Measurements from ENCODE around the gene CERS1. TPM values are rescaled to one million over a fixed set of nuclear protein-coding genes. Genes with fewer than 3 reads are reported as not detected.

Gene CERS1
- total and polyA plus RNA-seq, 2 donors (not counting 3 experiments of a cell fraction or from before 2014, with no cell fraction given) = 4.0 to 8.5 TPM

- dilution Hi-C loops (cut with MboI; ENCODE audit: extremely low pct_ligation_motif_present, low sequenced_read_pairs) (no loop called here), intact Hi-C loops (cut with micrococcal nuclease) (no loop called here)
- BruUV-seq (replicated peaks) = no TSS peak
- Histone ChIP-seq H3K4me2 (ENCODE audit: insufficient read depth, low read length) (no peak overlapping the region), H3K36me3 (ENCODE audit: control insufficient read depth in 2 of 2, extremely low read depth in 1 of 2, insufficient read depth in 2 of 2, low read length in 2 of 2) (peaks cover 0 to 1% of the 10 kb centered on the region in 2 experiments), H3K79me2 (ENCODE audit: control insufficient read depth, insufficient read depth, low read length) (peaks cover 5% of the 10 kb centered on the region), H2AFZ (ENCODE audit: low read depth, low read length) (no peak overlapping the region), H3K4me3 (replicated peaks in 1 of 3; ENCODE audit: insufficient read depth in 1 of 3, low read depth in 1 of 3, low read length in 3 of 3) (no peak overlapping the region), H3K9me1 (replicated peaks; ENCODE audit: control insufficient read depth, extremely low read depth, insufficient read depth, low read length) (no peaks in the 10 kb centered on the region), H3K27ac (ENCODE audit: insufficient read depth, low read depth, low read length) (no peak overlapping the region), H3K27me3 (ENCODE audit: control insufficient read depth in 2 of 2, insufficient read depth in 2 of 2, low read length in 2 of 2) (no peaks in the 10 kb centered on the region), H4K20me1 (replicated peaks; ENCODE audit: control insufficient read depth, extremely low read depth, insufficient read depth, low read length) (no peaks in the 10 kb centered on the region), H3K4me1 (ENCODE audit: control insufficient read depth, extremely low read depth, insufficient read depth, low read length) (peaks cover 4% of the 10 kb centered on the region), H3K9me3 (replicated peaks; ENCODE audit: control insufficient read depth, insufficient read depth, low read length) (no peaks in the 10 kb centered on the region), H3K9ac (replicated peaks; ENCODE audit: extremely low read depth, insufficient read depth, low read length) (no peak overlapping the region)
- FAIRE-seq = no peak
- TF ChIP-seq JUN (IDR thresholded peaks at IDR 0.05; ENCODE audit: borderline replicate concordance, insufficient read depth, insufficient read length, low read depth) = no peak
- ChIA-PET POLR2A (no interaction called here), CTCF (interaction anchor here (1.0 to 1.6 kb wide), 2 partner anchors 27 to 42 kb away, joined by 3 to 8 read pairs; no protein-coding TSS in a partner anchor)
- DNase-seq (ENCODE audit: low read depth, low spot score) = no peak
Observed at GRCh38 chr19:18945297-18945696, 49.3 kb upstream of the CERS1 start.

GRCh38 chr19:18943465-18943864 lies 47.5 kb upstream of the CERS1 start:
- Histone ChIP-seq H3K9ac (replicated peaks; ENCODE audit: extremely low read depth, insufficient read depth, low read length) (no peak overlapping the region), H3K4me2 (ENCODE audit: insufficient read depth, low read length) (no peak overlapping the region), H3K36me3 (ENCODE audit: control insufficient read depth in 2 of 2, extremely low read depth in 1 of 2, insufficient read depth in 2 of 2, low read length in 2 of 2) (peaks cover 0 to 7% of the 10 kb centered on the region in 2 experiments), H4K20me1 (replicated peaks; ENCODE audit: control insufficient read depth, extremely low read depth, insufficient read depth, low read length) (no peaks in the 10 kb centered on the region), H3K79me2 (ENCODE audit: control insufficient read depth, insufficient read depth, low read length) (peaks cover 22% of the 10 kb centered on the region), H3K9me3 (replicated peaks; ENCODE audit: control insufficient read depth, insufficient read depth, low read length) (no peaks in the 10 kb centered on the region), H3K9me1 (replicated peaks; ENCODE audit: control insufficient read depth, extremely low read depth, insufficient read depth, low read length) (no peaks in the 10 kb centered on the region), H3K27me3 (ENCODE audit: control insufficient read depth in 2 of 2, insufficient read depth in 2 of 2, low read length in 2 of 2) (no peaks in the 10 kb centered on the region), H2AFZ (ENCODE audit: low read depth, low read length) (no peak overlapping the region), H3K27ac (ENCODE audit: insufficient read depth, low read depth, low read length) (no peak overlapping the region), H3K4me3 (replicated peaks in 1 of 3; ENCODE audit: insufficient read depth in 1 of 3, low read depth in 1 of 3, low read length in 3 of 3) (no peak overlapping the region), H3K4me1 (ENCODE audit: control insufficient read depth, extremely low read depth, insufficient read depth, low read length) (peaks cover 7% of the 10 kb centered on the region)
- BruUV-seq (replicated peaks) = no TSS peak
- DNase-seq (ENCODE audit: low read depth, low spot score) = no peak
- no peak for TF ChIP-seq EZH2 (IDR thresholded peaks at IDR 0.05; ENCODE audit: borderline replicate concordance, low read depth, low read length, severe bottlenecking)
- TF ChIP-seq MYC (IDR thresholded peaks at IDR 0.05; ENCODE audit: low read depth, low read length) = no peak
- no peak for TF ChIP-seq GATA2 (IDR thresholded peaks at IDR 0.05; ENCODE audit: insufficient read depth, insufficient read length, low read depth, low read length)
- TF ChIP-seq JUN (IDR thresholded peaks at IDR 0.05; ENCODE audit: borderline replicate concordance, insufficient read depth, insufficient read length, low read depth) = no peak
- ChIA-PET POLR2A (no interaction called here), CTCF (interaction anchor here (2.5 kb wide), 1 partner anchor 43 kb away, joined by 14 read pairs; no protein-coding TSS in a partner anchor)
- intact Hi-C loops (cut with micrococcal nuclease) = no loop called here
- FAIRE-seq = no peak
- dilution Hi-C loops (cut with MboI; ENCODE audit: extremely low pct_ligation_motif_present, low sequenced_read_pairs) = no loop called here

All from endothelial cell of umbilical vein (primary cell).